Left ventricle myocardium inferior (tissue), 1 donor: ENCODE measurements around the gene ARL3. TPM values are rescaled to one million over a fixed set of nuclear protein-coding genes. Genes with fewer than 3 reads are reported as not detected.
"Not testable (repeated sequence)": the region's sequence is repeated elsewhere in the genome, so short reads cannot be mapped to it uniquely, and the experiment has no call there.

Experiments
- DNase-seq: peaks from one replicate; pipeline ENCODE4 v3.0.0-alpha.2; 2020
- H3K27ac ChIP-seq: fragments of 200-600 bp; replicated peaks from 2 replicates; pipeline ENCODE4 v1.8.0; 2021
- H3K27me3 ChIP-seq: fragments of 200-600 bp; 2 replicates; pipeline ENCODE4 v1.8.0; 2021; ENCODE audit warnings: low read depth
- H3K36me3 ChIP-seq: fragments of 200-600 bp; 2 replicates; pipeline ENCODE4 v1.8.0; 2021
- H3K4me1 ChIP-seq: fragments of 200-600 bp; 2 replicates; pipeline ENCODE4 v1.8.0; 2021
- H3K4me3 ChIP-seq: fragments of 200-600 bp; 2 replicates; pipeline ENCODE4 v1.8.0; 2021; ENCODE audit warnings: mild to moderate bottlenecking, moderate library complexity
- H3K9me3 ChIP-seq: fragments of 200-600 bp; replicated peaks from 2 replicates; pipeline ENCODE4 v1.8.0; 2021
- intact Hi-C: fragments of 100-400 bp; cut with micrococcal nuclease; formaldehyde crosslinking; loops from one replicate; pipeline ENCODE4 v1.11.0; 2022
- total RNA-seq: library from RNA; stranded (reverse); fragmentation: NEBNext Ultra II Directional; extraction: Animal tissue kit (Norgen Biotek cat#: 25700); gene quantifications from one replicate; pipeline ENCODE4 v1.2.1, GENCODE V29; 2021
- TF ChIP-seq, protein P1 (sequence below): fragments of 200-600 bp; IDR thresholded peaks from 2 replicates; pipeline ENCODE4 v1.8.0; 2021; ENCODE audit warnings: antibody characterized with exemption, mild to moderate bottlenecking, borderline replicate concordance
- donor health status: DM: no; HTN: yes; CAD: no; lungs with severe emphysema.

Gene ARL3
- total RNA-seq, 1 donor from 2014 or later = 13.4 TPM

- no peaks in the 10 kb centered on the region for H3K27me3 ChIP-seq
- H3K4me3 ChIP-seq = peak overlapping the region; percentile 90
- H3K4me1 ChIP-seq = peaks cover 49% of the 10 kb centered on the region
- H3K9me3 ChIP-seq = no peaks in the 10 kb centered on the region
- TF ChIP-seq, protein P1, sequence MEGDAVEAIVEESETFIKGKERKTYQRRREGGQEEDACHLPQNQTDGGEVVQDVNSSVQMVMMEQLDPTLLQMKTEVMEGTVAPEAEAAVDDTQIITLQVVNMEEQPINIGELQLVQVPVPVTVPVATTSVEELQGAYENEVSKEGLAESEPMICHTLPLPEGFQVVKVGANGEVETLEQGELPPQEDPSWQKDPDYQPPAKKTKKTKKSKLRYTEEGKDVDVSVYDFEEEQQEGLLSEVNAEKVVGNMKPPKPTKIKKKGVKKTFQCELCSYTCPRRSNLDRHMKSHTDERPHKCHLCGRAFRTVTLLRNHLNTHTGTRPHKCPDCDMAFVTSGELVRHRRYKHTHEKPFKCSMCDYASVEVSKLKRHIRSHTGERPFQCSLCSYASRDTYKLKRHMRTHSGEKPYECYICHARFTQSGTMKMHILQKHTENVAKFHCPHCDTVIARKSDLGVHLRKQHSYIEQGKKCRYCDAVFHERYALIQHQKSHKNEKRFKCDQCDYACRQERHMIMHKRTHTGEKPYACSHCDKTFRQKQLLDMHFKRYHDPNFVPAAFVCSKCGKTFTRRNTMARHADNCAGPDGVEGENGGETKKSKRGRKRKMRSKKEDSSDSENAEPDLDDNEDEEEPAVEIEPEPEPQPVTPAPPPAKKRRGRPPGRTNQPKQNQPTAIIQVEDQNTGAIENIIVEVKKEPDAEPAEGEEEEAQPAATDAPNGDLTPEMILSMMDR = no peak
- DNase-seq = no peak
- no peaks in the 10 kb centered on the region for H3K36me3 ChIP-seq
- intact Hi-C loops = no loop called here
- H3K27ac ChIP-seq = peak overlapping the region; percentile 47
These were observed 28.9 kb upstream of the ARL3 start for GRCh38 chr10:102743078-102743587.

- H3K9me3 ChIP-seq, H3K36me3 ChIP-seq, H3K4me3 ChIP-seq, H3K27me3 ChIP-seq, H3K27ac ChIP-seq, DNase-seq, intact Hi-C loops: not testable (repeated sequence)
- H3K4me1 ChIP-seq = peaks cover 49% of the 10 kb centered on the region
These were observed 28.1 kb upstream of the ARL3 start for GRCh38 chr10:102742313-102742712.

DNA sequence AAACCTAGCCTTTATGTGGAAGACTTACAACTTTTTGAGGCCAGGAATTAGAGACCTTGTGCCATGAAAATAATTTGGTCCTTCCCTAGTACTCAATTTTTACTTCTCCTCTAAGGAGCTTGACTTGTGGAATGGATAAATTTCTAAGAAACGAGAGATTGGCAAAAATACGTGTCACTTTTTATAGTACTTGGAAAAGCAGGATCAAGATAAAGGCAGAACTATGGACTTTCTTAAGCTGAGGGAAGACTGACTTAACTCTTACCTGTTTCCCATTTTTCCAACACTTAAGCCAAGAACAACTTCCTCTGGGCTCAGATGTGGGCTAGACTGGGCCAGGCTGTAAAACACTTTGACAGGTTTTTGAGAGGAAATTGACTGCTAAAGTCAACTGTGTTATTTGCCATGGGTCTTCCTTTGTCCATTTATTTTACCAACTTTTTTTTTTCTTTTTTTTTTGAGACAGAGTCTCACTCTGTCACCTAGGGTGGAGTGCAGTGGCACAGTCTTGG is 27.6 kb upstream of the ARL3 start:
- H3K36me3 ChIP-seq = no peaks in the 10 kb centered on the region
- no peak overlapping the region for H3K27ac ChIP-seq
- H3K27me3 ChIP-seq = no peaks in the 10 kb centered on the region
- no peak overlapping the region for H3K4me3 ChIP-seq
- peaks cover 49% of the 10 kb centered on the region for H3K4me1 ChIP-seq
- TF ChIP-seq, protein P1 = no peak
- intact Hi-C loops = no loop called here
- DNase-seq = no peak
- H3K9me3 ChIP-seq = no peaks in the 10 kb centered on the region

GRCh38 chr10:102740229-102740628 is 26.0 kb upstream of the ARL3 start:
- H3K9me3 ChIP-seq = no peaks in the 10 kb centered on the region
- H3K27me3 ChIP-seq = no peaks in the 10 kb centered on the region
- TF ChIP-seq, protein P1 = no peak
- peaks cover 35% of the 10 kb centered on the region for H3K4me1 ChIP-seq
- H3K4me3 ChIP-seq = no peak overlapping the region
- H3K27ac ChIP-seq = no peak overlapping the region
- intact Hi-C loops = no loop called here
- no peaks in the 10 kb centered on the region for H3K36me3 ChIP-seq
- DNase-seq = no peak

DNA sequence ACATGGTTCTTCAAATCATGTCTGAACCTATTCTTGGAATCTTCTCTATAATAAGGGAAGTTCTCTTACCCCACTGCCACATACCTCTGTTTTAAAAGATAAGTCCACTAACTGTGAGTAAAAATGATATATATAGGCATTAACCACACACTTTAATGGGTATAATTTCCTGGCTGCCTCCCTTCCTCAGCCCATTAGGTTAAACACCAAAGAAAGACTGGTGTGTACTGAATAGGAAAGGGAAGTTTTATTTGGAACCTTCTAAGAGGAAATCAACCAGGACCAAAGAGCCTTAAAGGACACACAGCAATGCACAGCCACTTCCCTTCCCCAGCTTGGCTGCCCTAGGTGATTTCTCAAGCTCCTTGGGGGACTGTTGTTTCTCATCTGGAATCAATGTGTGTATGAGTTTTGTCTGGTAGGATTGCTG is 24.5 kb upstream of the ARL3 start:
- no peaks in the 10 kb centered on the region for H3K9me3 ChIP-seq
- peaks cover 21% of the 10 kb centered on the region for H3K4me1 ChIP-seq
- DNase-seq = no peak
- TF ChIP-seq, protein P1 = no peak
- intact Hi-C loops = no loop called here
- peak overlapping the region; percentile 47 for H3K27ac ChIP-seq
- H3K27me3 ChIP-seq = no peaks in the 10 kb centered on the region
- peaks cover 5% of the 10 kb centered on the region for H3K36me3 ChIP-seq
- no peak overlapping the region for H3K4me3 ChIP-seq

GRCh38 chr10:102735065-102735562 is 20.9 kb upstream of the ARL3 start:
- intact Hi-C loops = no loop called here

More at GRCh38 chr10:102735065-102735562, 20.9 kb upstream of the ARL3 start:
- Histone ChIP-seq H3K36me3 (peaks cover 16% of the 10 kb centered on the region), H3K4me3 (no peak overlapping the region), H3K4me1 (peaks cover 15% of the 10 kb centered on the region), H3K27ac (no peak overlapping the region), H3K9me3 (no peaks in the 10 kb centered on the region), H3K27me3 (no peaks in the 10 kb centered on the region)
- TF ChIP-seq, protein P1 = no peak
- no peak for DNase-seq
